NCI-H82 treated with DMSO at 0.1 percent for 48 hours (cell line): Measurements from ENCODE around the gene TRMT61A.

ENCODE experiments used
- DNase-seq: peaks from one replicate; lab custom pipeline; 2025; ENCODE audit not compliant: unreplicated experiment; lab: John Stamatoyannopoulos, UW

The TRMT61A gene

GRCh38 chr14:103533999-103534575 is 5.1 kb downstream of the TRMT61A start:
- DNase-seq: no peak

GRCh38 chr14:103534576-103535061 is 5.6 kb downstream of the TRMT61A start:
- DNase-seq: no peak

GRCh38 chr14:103535081-103535890 is 6.3 kb downstream of the TRMT61A start:
- no peak for DNase-seq

GRCh38 chr14:103535891-103536565 is 7.0 kb downstream of the TRMT61A start:
- no peak for DNase-seq

GRCh38 chr14:103536693-103537092 is 7.7 kb downstream of the TRMT61A start:
- no peak for DNase-seq

GRCh38 chr14:103537175-103537990 is 8.4 kb downstream of the TRMT61A start:
- no peak for DNase-seq

GRCh38 chr14:103538291-103539055 is 9.5 kb downstream of the TRMT61A start:
- no peak for DNase-seq

GRCh38 chr14:103539056-103539825 is 10.2 kb downstream of the TRMT61A start:
- DNase-seq: no peak

- no peak for DNase-seq
These were observed 12.1 kb downstream of the TRMT61A start for GRCh38 chr14:103540821-103541708.

GRCh38 chr14:103541709-103542604 is 13.0 kb downstream of the TRMT61A start:
- no peak for DNase-seq

GRCh38 chr14:103542605-103543088 is 13.7 kb downstream of the TRMT61A start:
- no peak for DNase-seq

- DNase-seq: no peak
These were observed 14.1 kb downstream of the TRMT61A start for GRCh38 chr14:103543140-103543539.

- DNase-seq: no peak
These were observed 14.9 kb downstream of the TRMT61A start for GRCh38 chr14:103543721-103544387.

- no peak for DNase-seq
These were observed 15.6 kb downstream of the TRMT61A start for GRCh38 chr14:103544388-103545218.

GRCh38 chr14:103545219-103545914 is 16.4 kb downstream of the TRMT61A start:
- DNase-seq: no peak
